Endothelial cell of umbilical vein (primary cell): ENCODE measurements around the gene GCNT2.

ENCODE experiments used
- EZH2 ChIP-seq: IDR thresholded peaks from 2 replicates; pipeline ENCODE4 v1.6.1; 2012; ENCODE audit warnings: borderline replicate concordance, low read depth, mild to moderate bottlenecking, moderate library complexity, low read length, inconsistent platforms; ENCODE audit not compliant: severe bottlenecking
- FOS ChIP-seq: IDR thresholded peaks from 2 replicates; pipeline ENCODE4 v1.6.1; 2011; ENCODE audit warnings: mild to moderate bottlenecking, low read length, moderate library complexity, borderline replicate concordance; ENCODE audit not compliant: insufficient read depth
- GATA2 ChIP-seq: IDR thresholded peaks from 2 replicates; pipeline ENCODE4 v1.7.0; 2011; ENCODE audit warnings: low read depth, mild to moderate bottlenecking, moderate library complexity, mixed read lengths, low read length; ENCODE audit not compliant: insufficient read length, insufficient read depth
- JUN ChIP-seq: IDR thresholded peaks from 2 replicates; pipeline ENCODE4 v1.6.1; 2011; ENCODE audit warnings: borderline replicate concordance, low read depth; ENCODE audit not compliant: insufficient read length, insufficient read depth
- MAX ChIP-seq: IDR thresholded peaks from 2 replicates; pipeline ENCODE4 v1.6.1; 2011; ENCODE audit not compliant: insufficient read depth, insufficient read length
- POLR2A ChIP-seq: IDR thresholded peaks from 2 replicates; pipeline ENCODE4 v1.6.1; 2012; ENCODE audit warnings: low read depth, mild to moderate bottlenecking, control low read depth, low read length
- POLR2AphosphoS5 ChIP-seq: IDR thresholded peaks from 2 replicates; pipeline ENCODE4 v1.6.1; 2012; ENCODE audit warnings: low read depth, mild to moderate bottlenecking, control low read depth, low read length, moderate library complexity; ENCODE audit not compliant: insufficient read depth
- TF ChIP-seq, protein P1 (sequence below), 2 donors: IDR thresholded peaks; 1 replicate in 1 of 2; 2 replicates in 1 of 2; pipeline ENCODE4 v1.5.1; 2011; ENCODE audit warnings: low read length in 2 of 2, mild to moderate bottlenecking in 2 of 2, moderate library complexity in 2 of 2, control low read depth in 1 of 2, inconsistent platforms in 1 of 2, low read depth in 1 of 2; ENCODE audit not compliant: insufficient read depth in 1 of 2; ENCODE audit errors: extremely low read depth in 1 of 2

DNA sequence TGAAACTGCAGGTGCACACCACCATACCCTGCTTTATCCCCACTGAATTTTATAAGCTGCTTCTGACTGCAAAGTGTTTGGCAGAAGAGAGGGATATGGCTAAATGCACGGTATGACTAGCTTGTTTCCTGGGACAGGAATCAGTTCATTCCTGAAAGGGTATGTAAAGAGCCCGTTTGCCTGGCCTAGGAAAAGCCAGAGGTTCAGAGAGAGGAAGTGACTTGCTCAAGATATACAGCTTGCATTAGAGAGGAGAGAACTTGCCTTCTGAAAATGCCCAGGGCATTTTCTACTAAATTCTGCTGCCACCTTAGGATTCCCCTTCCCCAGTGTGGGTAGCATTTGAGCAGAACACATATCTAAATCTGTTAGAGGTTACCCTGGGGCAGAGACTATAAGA is 683 bp upstream of the GCNT2 start:
- TF ChIP-seq JUN (no peak), POLR2A (no peak), EZH2 (no peak), POLR2AphosphoS5 (no peak), GATA2 (peak; percentile 40), FOS (peak; percentile 60), MAX (no peak)
- TF ChIP-seq, protein P1, sequence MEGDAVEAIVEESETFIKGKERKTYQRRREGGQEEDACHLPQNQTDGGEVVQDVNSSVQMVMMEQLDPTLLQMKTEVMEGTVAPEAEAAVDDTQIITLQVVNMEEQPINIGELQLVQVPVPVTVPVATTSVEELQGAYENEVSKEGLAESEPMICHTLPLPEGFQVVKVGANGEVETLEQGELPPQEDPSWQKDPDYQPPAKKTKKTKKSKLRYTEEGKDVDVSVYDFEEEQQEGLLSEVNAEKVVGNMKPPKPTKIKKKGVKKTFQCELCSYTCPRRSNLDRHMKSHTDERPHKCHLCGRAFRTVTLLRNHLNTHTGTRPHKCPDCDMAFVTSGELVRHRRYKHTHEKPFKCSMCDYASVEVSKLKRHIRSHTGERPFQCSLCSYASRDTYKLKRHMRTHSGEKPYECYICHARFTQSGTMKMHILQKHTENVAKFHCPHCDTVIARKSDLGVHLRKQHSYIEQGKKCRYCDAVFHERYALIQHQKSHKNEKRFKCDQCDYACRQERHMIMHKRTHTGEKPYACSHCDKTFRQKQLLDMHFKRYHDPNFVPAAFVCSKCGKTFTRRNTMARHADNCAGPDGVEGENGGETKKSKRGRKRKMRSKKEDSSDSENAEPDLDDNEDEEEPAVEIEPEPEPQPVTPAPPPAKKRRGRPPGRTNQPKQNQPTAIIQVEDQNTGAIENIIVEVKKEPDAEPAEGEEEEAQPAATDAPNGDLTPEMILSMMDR (IDR thresholded peaks at IDR 0.05; ENCODE audit: extremely low read depth in 1 of 2, insufficient read depth in 1 of 2, low read depth in 1 of 2, low read length in 2 of 2), result no peak
